ENCODE measurements around the gene ROBO1.

- TF ChIP-seq CTCF (IDR thresholded peaks at IDR 0.05; ENCODE audit: insufficient read depth, low read length, poor library complexity, severe bottlenecking) = no peak
- TF ChIP-seq EZH2phosphoT487 (conservative IDR thresholded peaks at IDR 0.05; ENCODE audit: low read length) = no peak
These were observed 899.2 kb downstream of the ROBO1 start for GRCh38 chr3:78868570-78868969.
